NCI-H1092 treated with DMSO at 0.1 percent for 48 hours (cell line): ENCODE results near the gene ACOT9.
"Not testable (repeated sequence)": the region's sequence is repeated elsewhere in the genome, so short reads cannot be mapped to it uniquely, and the experiment has no call there.

ENCODE experiments used
- DNase-seq: peaks from one replicate; lab custom pipeline; 2025; lab: John Stamatoyannopoulos, UW

ACOT9 gene

DNA sequence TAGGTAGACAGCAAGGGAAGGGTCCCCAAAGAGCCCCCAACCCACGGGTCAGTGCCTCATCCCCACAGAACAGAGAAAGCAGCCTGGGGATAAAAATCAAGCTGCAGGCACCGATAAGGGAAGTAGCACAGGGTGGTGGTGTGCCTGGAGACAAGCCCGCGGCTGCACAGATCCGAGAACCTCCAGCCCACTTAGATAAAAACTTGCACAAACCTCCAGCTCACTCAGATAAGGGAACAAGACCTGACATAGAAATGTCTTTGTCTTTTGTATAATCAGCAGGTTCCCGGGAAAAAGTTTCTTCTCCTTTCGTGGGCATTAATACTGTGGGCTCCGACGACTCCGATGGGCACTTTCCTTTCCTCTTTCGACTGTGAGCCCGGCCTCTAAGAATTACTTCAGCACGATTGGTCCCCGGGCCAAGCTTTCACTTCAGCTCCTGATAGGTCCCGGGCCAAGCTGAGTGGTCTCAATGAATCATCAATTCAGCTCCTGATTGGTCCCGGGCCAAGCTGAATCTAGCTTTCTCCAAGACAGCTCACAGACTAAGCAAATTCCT, 43.4 kb downstream of the ACOT9 start:
- DNase-seq, result no peak

- DNase-seq, result peak; percentile 20
Observed at GRCh38 chrX:23694606-23695005, 48.5 kb downstream of the ACOT9 start.

GRCh38 chrX:23692166-23692565, 50.9 kb downstream of the ACOT9 start:
- no peak for DNase-seq

- not testable (repeated sequence) for DNase-seq
Observed at GRCh38 chrX:23676486-23676885, 66.6 kb downstream of the ACOT9 start.

DNA sequence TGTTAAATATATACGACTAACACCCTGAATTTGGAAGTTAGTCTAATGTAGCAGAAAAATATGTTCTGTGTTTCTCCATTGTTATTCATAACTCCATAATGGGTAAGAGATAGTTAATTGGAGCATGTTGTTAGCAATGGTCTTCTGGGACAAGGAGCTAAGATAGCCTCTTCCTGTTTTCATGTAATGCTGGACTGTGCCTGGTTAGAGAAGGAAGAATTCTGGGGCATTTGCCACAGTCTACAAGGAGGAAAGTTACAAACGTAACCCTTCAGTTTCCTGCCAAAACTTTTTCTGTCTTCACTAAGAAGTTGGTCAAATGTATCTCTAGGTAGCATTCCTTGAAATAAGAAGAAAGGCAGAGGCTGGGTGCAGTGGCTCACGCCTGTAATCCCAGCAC, 70.0 kb downstream of the ACOT9 start:
- DNase-seq, result no peak

GRCh38 chrX:23670528-23670927, 72.5 kb downstream of the ACOT9 start:
- no peak for DNase-seq

- no peak for DNase-seq
Observed at GRCh38 chrX:23668335-23668734, 74.7 kb downstream of the ACOT9 start.

DNA sequence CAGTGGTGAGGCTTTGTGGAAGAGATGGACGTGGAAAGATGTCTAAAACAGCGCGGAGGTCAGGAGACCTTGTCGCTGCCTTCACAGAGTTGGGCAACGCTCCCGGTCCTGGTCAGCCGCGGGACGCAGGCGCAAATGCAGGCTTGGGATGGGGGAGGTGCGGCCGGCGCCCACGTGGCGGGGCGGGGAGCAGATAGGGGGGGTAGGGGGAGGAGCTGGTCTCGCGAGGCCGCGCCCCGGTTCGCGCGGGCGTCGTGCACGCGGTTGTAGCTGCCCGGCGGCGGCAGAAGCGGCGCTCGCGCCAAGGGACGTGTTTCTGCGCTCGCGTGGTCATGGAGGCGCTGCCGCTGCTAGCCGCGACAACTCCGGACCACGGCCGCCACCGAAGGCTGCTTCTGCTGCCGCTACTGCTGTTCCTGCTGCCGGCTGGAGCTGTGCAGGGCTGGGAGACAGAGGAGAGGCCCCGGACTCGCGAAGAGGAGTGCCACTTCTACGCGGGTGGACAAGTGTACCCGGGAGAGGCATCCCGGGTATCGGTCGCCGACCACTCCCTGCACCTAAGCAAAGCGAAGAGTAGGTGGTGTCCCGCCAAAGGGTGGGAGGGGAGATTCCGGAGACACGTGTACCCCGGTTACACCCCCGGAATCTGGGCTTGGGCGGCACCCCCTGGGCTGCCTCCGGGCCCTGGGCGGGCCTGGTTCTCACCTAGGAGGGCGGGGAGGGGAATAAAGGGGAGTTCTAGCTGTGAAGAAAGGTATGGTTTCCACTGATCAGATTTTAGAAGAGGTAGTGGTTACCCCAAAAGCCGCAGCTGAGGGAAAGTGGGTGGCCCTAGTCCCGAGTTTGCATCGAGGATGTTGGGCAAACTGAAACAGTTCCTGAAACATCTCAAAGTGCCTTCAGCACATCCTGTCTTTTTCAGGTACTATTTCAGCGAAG, 75.6 kb downstream of the ACOT9 start, which contains the start of gene PRDX4:
PRDX4 (plus strand) TSS at position 255 of the 939 bp plus-strand sequence; CDS start at position 333, 78 bp downstream.
- DNase-seq, result peak; percentile 89

DNA sequence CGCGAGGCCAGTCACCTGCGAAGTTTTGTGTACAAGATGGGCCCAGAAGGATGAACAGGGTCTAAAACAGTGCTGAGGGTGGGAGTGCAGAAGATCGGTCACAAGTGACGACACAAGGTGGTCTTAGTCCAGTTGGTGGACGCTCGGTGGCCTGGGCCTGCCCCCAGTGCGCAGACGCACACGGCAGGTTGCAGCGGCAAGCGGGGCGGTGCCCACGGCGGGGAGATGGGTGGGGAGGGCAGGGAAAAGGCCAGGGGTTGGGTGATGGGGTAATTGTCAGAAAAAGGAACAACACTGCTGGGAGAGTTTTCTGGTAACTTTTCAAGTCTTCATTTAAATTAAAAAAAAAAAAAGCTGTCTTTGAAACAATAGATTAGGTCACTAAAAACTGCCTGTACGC, 76.8 kb downstream of the ACOT9 start:
- no peak for DNase-seq

GRCh38 chrX:23664496-23664895, 78.6 kb downstream of the ACOT9 start:
- no peak for DNase-seq

DNA sequence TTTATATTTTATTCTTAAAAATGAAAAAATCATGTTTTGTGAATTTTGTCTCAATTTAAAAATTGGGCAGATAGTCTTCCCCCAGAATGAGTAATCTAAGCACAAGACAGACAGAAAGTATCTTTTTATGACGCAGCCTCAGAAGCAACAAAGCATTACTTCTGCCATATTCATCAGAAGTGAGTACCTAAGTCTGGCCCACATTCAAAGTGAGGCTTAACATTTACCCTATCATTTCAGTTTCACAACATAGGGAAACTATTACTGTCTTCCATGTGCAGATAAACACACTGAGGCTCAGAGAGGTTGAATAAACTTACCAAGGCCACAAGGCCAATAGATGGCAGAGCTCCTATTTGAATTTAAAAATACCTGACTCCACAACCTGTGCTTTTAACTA, 80.2 kb downstream of the ACOT9 start:
- DNase-seq, result no peak

- DNase-seq, result no peak
Observed at GRCh38 chrX:23662187-23662586, 80.9 kb downstream of the ACOT9 start.

- DNase-seq, result no peak
Observed at GRCh38 chrX:23661671-23662070, 81.4 kb downstream of the ACOT9 start.

DNA sequence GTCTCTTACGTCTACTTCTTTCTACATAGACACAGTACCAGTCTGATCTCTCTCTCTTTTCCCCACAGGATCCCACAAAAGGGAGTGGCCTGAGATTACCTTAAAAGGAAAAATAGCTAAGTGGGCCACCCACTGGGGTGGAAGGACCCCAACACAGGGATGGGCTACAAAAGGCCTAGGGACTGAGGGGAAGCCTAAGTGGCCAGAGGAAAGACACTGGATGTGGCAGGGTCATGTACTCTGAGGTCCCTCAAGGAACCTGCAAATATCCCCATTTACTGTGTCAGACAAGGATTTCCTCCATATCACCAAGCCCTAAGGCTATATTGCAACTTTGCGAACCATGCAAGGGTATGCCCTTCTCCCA, 82.3 kb downstream of the ACOT9 start:
- no peak for DNase-seq

DNA sequence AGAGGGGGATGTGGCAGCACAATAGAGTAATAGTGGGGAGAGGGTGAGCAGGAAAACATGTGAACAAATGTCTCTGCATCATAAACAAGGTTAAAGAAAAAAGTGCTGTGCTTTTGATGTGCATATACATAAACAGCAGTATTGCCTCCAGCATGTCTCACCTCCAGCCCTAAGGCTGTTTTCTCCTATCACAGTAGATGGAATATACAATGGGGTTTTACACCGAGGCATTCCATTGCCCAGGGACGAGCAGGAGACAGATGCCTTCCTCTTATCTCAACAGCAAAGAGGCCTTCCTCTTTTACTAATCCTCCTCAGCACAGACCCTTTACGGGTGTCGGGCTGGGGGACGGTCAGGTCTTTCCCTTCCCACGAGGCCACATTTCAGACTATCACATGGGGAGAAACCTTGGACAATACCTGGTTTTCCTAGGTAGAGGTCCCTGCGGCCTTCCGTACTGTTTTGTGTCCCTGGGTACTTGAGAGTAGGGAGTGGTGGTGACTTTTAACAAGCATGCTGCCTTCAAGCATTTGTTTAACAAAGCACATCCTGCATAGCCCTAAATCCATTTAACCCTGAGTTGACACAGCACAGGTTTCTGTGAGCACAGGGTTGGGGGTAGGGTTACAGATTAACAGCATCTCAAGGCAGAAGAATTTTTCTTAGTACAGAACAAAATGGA, 82.9 kb downstream of the ACOT9 start:
- not testable (repeated sequence) for DNase-seq

DNA sequence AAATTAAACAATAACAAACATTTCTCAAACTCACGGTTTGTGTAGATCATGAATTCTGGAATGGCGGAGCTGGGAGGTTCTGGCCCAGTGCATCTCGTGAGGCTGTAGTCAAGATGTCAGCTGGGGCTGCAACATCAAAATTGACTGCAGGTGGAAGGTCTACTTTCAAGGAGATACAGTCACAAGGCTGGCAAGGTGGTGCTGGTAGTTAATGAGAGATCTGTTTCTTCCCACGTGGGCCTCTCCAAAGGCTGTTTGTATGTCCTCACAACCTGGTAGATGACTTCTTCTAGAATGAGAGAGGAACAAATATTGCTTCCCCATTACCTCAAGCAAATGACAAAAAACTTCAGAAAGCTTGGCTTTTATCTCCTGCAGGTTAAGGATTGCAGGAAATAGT, 83.7 kb downstream of the ACOT9 start:
- no peak for DNase-seq

DNA sequence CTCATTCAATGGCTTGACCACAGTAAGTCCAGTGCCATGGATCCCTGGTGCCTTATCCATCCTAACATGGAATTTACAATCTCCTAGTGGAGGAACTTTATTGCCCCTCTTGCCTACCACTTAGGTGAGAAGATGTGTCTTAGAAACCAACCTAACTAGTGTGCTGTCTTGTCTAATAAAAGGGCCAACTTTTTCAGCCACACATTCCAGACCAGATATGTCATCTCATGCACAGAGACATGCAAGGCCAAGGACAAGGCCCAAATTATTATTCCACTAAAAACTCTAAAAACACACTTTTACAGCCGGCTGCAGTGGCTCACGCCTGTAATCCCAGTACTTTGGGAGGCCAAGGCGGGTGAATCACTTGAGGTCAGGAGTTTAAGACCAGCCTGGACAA, 86.4 kb downstream of the ACOT9 start:
- no peak for DNase-seq

DNA sequence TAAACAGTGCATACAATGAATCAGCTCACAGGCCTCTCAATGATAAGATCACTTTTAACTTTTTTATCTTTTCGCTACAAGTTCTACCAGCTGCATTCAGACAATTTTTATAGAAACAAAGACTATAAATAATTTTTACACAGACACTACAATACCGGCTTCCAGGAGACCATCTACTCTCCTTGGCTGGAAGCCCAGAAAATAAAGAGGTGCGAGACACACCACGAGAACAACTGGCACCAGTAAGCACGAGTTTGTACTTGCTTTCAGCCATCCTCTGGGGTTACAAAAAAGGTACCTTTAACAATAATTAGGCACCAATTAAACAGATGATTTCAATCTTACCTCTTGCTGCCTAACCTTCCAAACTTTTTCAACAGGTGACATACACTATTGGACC, 87.0 kb downstream of the ACOT9 start:
- peak; percentile 48 for DNase-seq
